Mesothelial cell of epicardium (in vitro differentiated cells): ENCODE results near the gene MELTF. TPM values are rescaled to one million over a fixed set of nuclear protein-coding genes. Genes with fewer than 3 reads are reported as not detected.
A peak's percentile ranks its signal among the peaks of the same experiment; 100 is the strongest.

ENCODE experiments used
- DNase-seq, 2 experiments: peaks; one replicate each; pipeline ENCODE4 v3.0.0; 2021; ENCODE audit warnings: low spot score in 2 of 2; ENCODE audit not compliant: unreplicated experiment in 2 of 2
- H3K27ac Mint-ChIP-seq: 2 replicates; pipeline ENCODE4 v1.8.0; 2021; ENCODE audit warnings: mixed read lengths
- H3K27me3 Mint-ChIP-seq: 2 replicates; pipeline ENCODE4 v1.8.0; 2021; ENCODE audit warnings: low read depth, mixed read lengths
- H3K36me3 Mint-ChIP-seq: 2 replicates; pipeline ENCODE4 v1.8.0; 2021; ENCODE audit warnings: mixed read lengths
- H3K4me1 Mint-ChIP-seq: 2 replicates; pipeline ENCODE4 v1.8.0; 2021; ENCODE audit warnings: mixed read lengths
- H3K4me3 Mint-ChIP-seq: 2 replicates; pipeline ENCODE4 v1.8.0; 2021; ENCODE audit warnings: mild to moderate bottlenecking, moderate library complexity, mixed read lengths
- H3K9me3 Mint-ChIP-seq: 2 replicates; pipeline ENCODE4 v1.8.0; 2021; ENCODE audit warnings: mixed read lengths
- CTCF ChIP-seq: fragments of 200-600 bp; sonication (generic); IDR thresholded peaks from one replicate; pipeline ENCODE4 v1.5.0; 2021; ENCODE audit warnings: antibody characterized with exemption; ENCODE audit not compliant: unreplicated experiment
- total RNA-seq: library from RNA; stranded (reverse); gene quantifications from 3 replicates; pipeline ENCODE4 v1.2.1, GENCODE V29; 2021

MELTF gene
- total RNA-seq, 1 donor from 2014 or later, result 9.2 TPM

- DNase-seq, result no peak
- Mint-ChIP-seq H3K9me3 (no peaks in the 10 kb centered on the region), H3K4me3 (no peak overlapping the region), H3K27ac (no peak overlapping the region), H3K27me3 (no peaks in the 10 kb centered on the region), H3K36me3 (peaks cover 4% of the 10 kb centered on the region), H3K4me1 (peaks cover 12% of the 10 kb centered on the region)
- no peak for TF ChIP-seq CTCF
Measured at GRCh38 chr3:197000211-197000610, 29.4 kb downstream of the MELTF start.

- H3K27me3 Mint-ChIP-seq, result no peaks in the 10 kb centered on the region
- no peak overlapping the region for H3K4me3 Mint-ChIP-seq
- H3K9me3 Mint-ChIP-seq, result no peaks in the 10 kb centered on the region
- DNase-seq, result no peak
- peaks cover 7% of the 10 kb centered on the region for H3K4me1 Mint-ChIP-seq
- TF ChIP-seq CTCF, result no peak
- H3K36me3 Mint-ChIP-seq, result no peaks in the 10 kb centered on the region
- no peak overlapping the region for H3K27ac Mint-ChIP-seq
Measured at GRCh38 chr3:196998966-196999760, 30.5 kb downstream of the MELTF start.

GRCh38 chr3:196997311-196997710 lies 32.3 kb downstream of the MELTF start:
- no peak for DNase-seq
- Mint-ChIP-seq H3K27me3 (no peaks in the 10 kb centered on the region), H3K4me3 (no peak overlapping the region), H3K36me3 (no peaks in the 10 kb centered on the region), H3K9me3 (no peaks in the 10 kb centered on the region), H3K4me1 (peaks cover 5% of the 10 kb centered on the region), H3K27ac (no peak overlapping the region)
- no peak for TF ChIP-seq CTCF

- no peak for DNase-seq
- H3K36me3 Mint-ChIP-seq, result no peaks in the 10 kb centered on the region
- H3K4me1 Mint-ChIP-seq, result peaks cover 3% of the 10 kb centered on the region
- TF ChIP-seq CTCF, result no peak
- H3K4me3 Mint-ChIP-seq, result no peak overlapping the region
- no peaks in the 10 kb centered on the region for H3K9me3 Mint-ChIP-seq
- H3K27ac Mint-ChIP-seq, result peak overlapping the region; percentile 34
- H3K27me3 Mint-ChIP-seq, result no peaks in the 10 kb centered on the region
Measured at GRCh38 chr3:196996454-196997265, 33.0 kb downstream of the MELTF start.

GRCh38 chr3:196995646-196996355 lies 33.8 kb downstream of the MELTF start:
- Mint-ChIP-seq H3K9me3 (no peaks in the 10 kb centered on the region), H3K27me3 (no peaks in the 10 kb centered on the region), H3K4me1 (peaks cover 2% of the 10 kb centered on the region), H3K4me3 (no peak overlapping the region), H3K36me3 (no peaks in the 10 kb centered on the region), H3K27ac (no peak overlapping the region)
- no peak for DNase-seq
- TF ChIP-seq CTCF, result no peak
